ENCODE results near the gene ATF4.

GRCh38 chr22:39502109-39502788 lies 18.1 kb upstream of the ATF4 start, which contains the start of gene MIEF1:
- TF ChIP-seq CTCF (conservative IDR thresholded peaks at IDR 0.05; ENCODE audit: low read depth, low read length) (no peak), EZH2phosphoT487 (IDR thresholded peaks at IDR 0.05; ENCODE audit: borderline replicate concordance, low read length) (no peak)
